NT2/D1 (cell line): Measurements from ENCODE around the gene HSPA4.

Experiments used
- SUZ12 ChIP-seq: IDR thresholded peaks from 2 replicates; pipeline ENCODE4 v1.6.1; 2011; ENCODE audit not compliant: insufficient read length, insufficient read depth; ENCODE audit errors: extremely low read depth
- YY1 ChIP-seq: IDR thresholded peaks from 2 replicates; pipeline ENCODE4 v1.6.1; 2011; ENCODE audit not compliant: insufficient read length, insufficient read depth
- ZNF274 ChIP-seq: IDR thresholded peaks from 2 replicates; pipeline ENCODE4 v1.6.1; 2011; ENCODE audit warnings: mild to moderate bottlenecking, low read depth, low read length

DNA sequence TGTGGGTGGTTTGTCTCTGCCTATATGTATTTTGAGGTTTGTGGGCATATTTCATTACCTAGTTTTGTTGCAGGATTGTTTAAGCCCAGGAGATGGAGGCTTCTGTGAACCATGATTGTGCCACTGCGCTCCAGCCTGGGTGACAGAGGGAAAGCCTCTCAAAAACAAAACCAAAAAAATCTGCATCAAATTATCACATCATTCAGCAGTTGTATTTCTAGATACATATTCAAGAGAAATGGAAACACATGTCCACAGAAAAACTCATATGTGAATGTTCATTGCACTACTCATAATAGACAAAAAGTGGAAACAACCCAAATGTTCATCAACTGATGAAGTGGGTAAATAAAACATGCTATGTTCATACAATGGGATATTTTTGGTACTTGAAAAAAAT, 29.9 kb downstream of the HSPA4 start:
- TF ChIP-seq YY1, result no peak
- TF ChIP-seq SUZ12, result no peak
- no peak for TF ChIP-seq ZNF274
